MG63 (cell line): Measurements from ENCODE around the gene SCAPER. TPM values are rescaled to one million over a fixed set of nuclear protein-coding genes. Genes with fewer than 3 reads are reported as not detected.
"Not testable (repeated sequence)": the region's sequence is repeated elsewhere in the genome, so short reads cannot be mapped to it uniquely, and the experiment has no call there.

Experiments used
- DNase-seq: peaks from one replicate; pipeline ENCODE4 v3.0.0-alpha.2; 2020
- H3K27me3 ChIP-seq: fragments of 250-450 bp; sonication (Bioruptor Pico); 2 replicates; pipeline ENCODE4 v1.5.1; 2020; ENCODE audit warnings: mild to moderate bottlenecking, moderate library complexity
- H3K36me3 ChIP-seq: fragments of 250-450 bp; sonication (Bioruptor Pico); 2 replicates; pipeline ENCODE4 v1.5.1; 2020; ENCODE audit warnings: mild to moderate bottlenecking, moderate library complexity
- H3K4me3 ChIP-seq: fragments of 250-450 bp; sonication (Bioruptor Pico); 2 replicates; pipeline ENCODE4 v1.5.1; 2020; ENCODE audit warnings: mild to moderate bottlenecking, moderate library complexity
- H3K9me3 ChIP-seq: fragments of 250-450 bp; sonication (Bioruptor Pico); 2 replicates; pipeline ENCODE4 v1.5.1; 2020; ENCODE audit warnings: mild to moderate bottlenecking, moderate library complexity
- total RNA-seq: library from RNA; depleted of rRNA; stranded (reverse); fragments of >200 nt; shearing (Covaris generic); gene quantifications from 2 replicates; pipeline ENCODE4 v1.2.3, GENCODE V29; 2014; ENCODE audit warnings: low replicate concordance

The SCAPER gene
- total RNA-seq, 1 experiment from 2014 or later = 16.0 TPM

- no peak for DNase-seq
- H3K4me3 ChIP-seq = no peak overlapping the region
- H3K9me3 ChIP-seq = no peaks in the 10 kb centered on the region; the same call in 1 of the 2 replicates
- H3K27me3 ChIP-seq = no peaks in the 10 kb centered on the region
- no peaks in the 10 kb centered on the region for H3K36me3 ChIP-seq
These were observed 422.1 kb downstream of the SCAPER start for GRCh38 chr15:76483018-76483417.

- Histone ChIP-seq H3K27me3 (no peaks in the 10 kb centered on the region), H3K4me3 (no peak overlapping the region), H3K9me3 (no peaks in the 10 kb centered on the region; the same call in 1 of the 2 replicates), H3K36me3 (no peaks in the 10 kb centered on the region)
- DNase-seq = no peak
These were observed 424.9 kb downstream of the SCAPER start for GRCh38 chr15:76480267-76480666.

GRCh38 chr15:76470691-76471090, 434.4 kb downstream of the SCAPER start:
- H3K4me3 ChIP-seq = no peak overlapping the region
- H3K27me3 ChIP-seq = no peaks in the 10 kb centered on the region; the same call in 1 of the 2 replicates
- no peaks in the 10 kb centered on the region for H3K36me3 ChIP-seq
- peaks cover 6% of the 10 kb centered on the region for H3K9me3 ChIP-seq
- DNase-seq = no peak

GRCh38 chr15:76468722-76469121, 436.4 kb downstream of the SCAPER start:
- no peak overlapping the region for H3K4me3 ChIP-seq
- DNase-seq = no peak
- peaks cover 12% of the 10 kb centered on the region for H3K9me3 ChIP-seq
- no peaks in the 10 kb centered on the region; the same call in 1 of the 2 replicates for H3K27me3 ChIP-seq
- H3K36me3 ChIP-seq = no peaks in the 10 kb centered on the region

- Histone ChIP-seq H3K36me3 (no peaks in the 10 kb centered on the region), H3K27me3 (no peaks in the 10 kb centered on the region; the same call in 1 of the 2 replicates), H3K9me3 (peaks cover 12% of the 10 kb centered on the region), H3K4me3 (no peak overlapping the region)
- DNase-seq = no peak
These were observed 438.0 kb downstream of the SCAPER start for GRCh38 chr15:76467136-76467535.

- H3K4me3 ChIP-seq = no peak overlapping the region
- DNase-seq = no peak
- H3K9me3 ChIP-seq = peaks cover 12% of the 10 kb centered on the region
These were observed 439.4 kb downstream of the SCAPER start for GRCh38 chr15:76465728-76466127.

GRCh38 chr15:76464247-76464646, 440.9 kb downstream of the SCAPER start:
- no peaks in the 10 kb centered on the region for H3K27me3 ChIP-seq
- DNase-seq = no peak
- no peak overlapping the region for H3K4me3 ChIP-seq
- H3K9me3 ChIP-seq = peaks cover 12% of the 10 kb centered on the region
- no peaks in the 10 kb centered on the region for H3K36me3 ChIP-seq

More at GRCh38 chr15:76465728-76466127, 439.4 kb downstream of the SCAPER start:
- Histone ChIP-seq H3K27me3 (no peaks in the 10 kb centered on the region; the same call in 1 of the 2 replicates), H3K36me3 (no peaks in the 10 kb centered on the region)

- DNase-seq = no peak
- H3K27me3 ChIP-seq = no peaks in the 10 kb centered on the region
- peaks cover 7% of the 10 kb centered on the region for H3K9me3 ChIP-seq
- H3K36me3 ChIP-seq = no peaks in the 10 kb centered on the region
- no peak overlapping the region for H3K4me3 ChIP-seq
These were observed 444.3 kb downstream of the SCAPER start for GRCh38 chr15:76460871-76461270.

GRCh38 chr15:76460347-76460746, 444.8 kb downstream of the SCAPER start:
- H3K9me3 ChIP-seq = peaks cover 2% of the 10 kb centered on the region
- no peaks in the 10 kb centered on the region for H3K27me3 ChIP-seq
- DNase-seq = no peak

GRCh38 chr15:76451540-76451939, 453.6 kb downstream of the SCAPER start:
- H3K4me3 ChIP-seq = no peak overlapping the region
- no peaks in the 10 kb centered on the region for H3K27me3 ChIP-seq
- DNase-seq = no peak
- H3K36me3 ChIP-seq = no peaks in the 10 kb centered on the region
- no peaks in the 10 kb centered on the region for H3K9me3 ChIP-seq

More at GRCh38 chr15:76460347-76460746, 444.8 kb downstream of the SCAPER start:
- H3K36me3 ChIP-seq = no peaks in the 10 kb centered on the region
- H3K4me3 ChIP-seq = no peak overlapping the region

- no peak for DNase-seq
- Histone ChIP-seq H3K4me3 (no peak overlapping the region), H3K27me3 (no peaks in the 10 kb centered on the region)
These were observed 455.7 kb downstream of the SCAPER start for GRCh38 chr15:76449455-76449854.

GRCh38 chr15:76448755-76449154, 456.4 kb downstream of the SCAPER start:
- H3K4me3 ChIP-seq = no peak overlapping the region
- H3K36me3 ChIP-seq = no peaks in the 10 kb centered on the region
- no peaks in the 10 kb centered on the region for H3K27me3 ChIP-seq
- DNase-seq = no peak
- H3K9me3 ChIP-seq = no peaks in the 10 kb centered on the region

More at GRCh38 chr15:76449455-76449854, 455.7 kb downstream of the SCAPER start:
- Histone ChIP-seq H3K9me3 (no peaks in the 10 kb centered on the region), H3K36me3 (no peaks in the 10 kb centered on the region)

GRCh38 chr15:76447728-76448441, 457.3 kb downstream of the SCAPER start:
- no peak for DNase-seq
- H3K36me3 ChIP-seq = no peaks in the 10 kb centered on the region
- H3K9me3 ChIP-seq = no peaks in the 10 kb centered on the region
- H3K27me3 ChIP-seq = no peaks in the 10 kb centered on the region
- no peak overlapping the region for H3K4me3 ChIP-seq

- no peak overlapping the region for H3K4me3 ChIP-seq
- no peaks in the 10 kb centered on the region for H3K36me3 ChIP-seq
- no peaks in the 10 kb centered on the region for H3K9me3 ChIP-seq
- no peaks in the 10 kb centered on the region for H3K27me3 ChIP-seq
- no peak for DNase-seq
These were observed 464.7 kb downstream of the SCAPER start for GRCh38 chr15:76440441-76440840.

- Histone ChIP-seq H3K9me3 (no peaks in the 10 kb centered on the region), H3K4me3 (no peak overlapping the region), H3K36me3 (no peaks in the 10 kb centered on the region), H3K27me3 (no peaks in the 10 kb centered on the region)
- no peak for DNase-seq
These were observed 465.6 kb downstream of the SCAPER start for GRCh38 chr15:76439542-76439941.

- no peak overlapping the region for H3K4me3 ChIP-seq
- H3K36me3 ChIP-seq = no peaks in the 10 kb centered on the region
- DNase-seq = peak; percentile 4
- no peaks in the 10 kb centered on the region for H3K9me3 ChIP-seq
- H3K27me3 ChIP-seq = no peaks in the 10 kb centered on the region
These were observed 471.2 kb downstream of the SCAPER start for GRCh38 chr15:76433798-76434400.

- not testable (repeated sequence) for H3K27me3 ChIP-seq, H3K4me3 ChIP-seq, H3K36me3 ChIP-seq, H3K9me3 ChIP-seq, DNase-seq
These were observed 472.1 kb downstream of the SCAPER start for GRCh38 chr15:76433036-76433435.

- no peak for DNase-seq
- Histone ChIP-seq H3K36me3 (no peaks in the 10 kb centered on the region), H3K4me3 (no peak overlapping the region), H3K9me3 (no peaks in the 10 kb centered on the region), H3K27me3 (no peaks in the 10 kb centered on the region)
These were observed 472.5 kb downstream of the SCAPER start for GRCh38 chr15:76432604-76433003.
